Ascending aorta (tissue), 2 donors: ENCODE results near the gene RIMBP2. TPM values are rescaled to one million over a fixed set of nuclear protein-coding genes. Genes with fewer than 3 reads are reported as not detected.
A peak's percentile ranks its signal among the peaks of the same experiment; 100 is the strongest.

Experiments used
- DNase-seq, 2 donors: peaks; one replicate each; pipeline ENCODE4 v3.0.0-alpha.2; 2019; ENCODE audit warnings: low spot score in 2 of 2
- H3K27ac ChIP-seq, 2 donors: fragments of 200-600 bp; sonication (generic); one replicate each; pipeline ENCODE4 v1.5.1; 2016 to 2017; ENCODE audit warnings: mild to moderate bottlenecking in 1 of 2
- H3K27me3 ChIP-seq: fragments of 200-600 bp; sonication (generic); one replicate; pipeline ENCODE4 v1.5.1; 2017
- H3K36me3 ChIP-seq, 2 donors: fragments of 200-600 bp; sonication (generic); one replicate each; pipeline ENCODE4 v1.5.1; 2016
- H3K4me1 ChIP-seq, 2 donors: fragments of 200-600 bp; sonication (generic); one replicate each; pipeline ENCODE4 v1.5.1; 2016 to 2017; ENCODE audit warnings: mild to moderate bottlenecking in 1 of 2
- H3K4me3 ChIP-seq, 2 donors: fragments of 200-600 bp; sonication (generic); one replicate each; pipeline ENCODE4 v1.5.1; 2016 to 2017; ENCODE audit warnings: mild to moderate bottlenecking in 1 of 2
- H3K9me3 ChIP-seq, 2 donors: fragments of 200-600 bp; sonication (generic); one replicate each; pipeline ENCODE4 v1.5.1; 2016
- CTCF ChIP-seq, 3 experiments: fragments of 200-600 bp in 2 of 3; fragments of 450-650 bp in 1 of 3; sonication (generic) in 2 of 3; IDR thresholded peaks; one replicate each; pipeline ENCODE4 v1.5.1; 2016 to 2019; ENCODE audit warnings: antibody characterized with exemption in 3 of 3, mild to moderate bottlenecking in 1 of 3, moderate library complexity in 1 of 3
- intact Hi-C: fragments of 100-400 bp; cut with DNase I; formaldehyde crosslinking; loops from one replicate; pipeline ENCODE4 v1.15.1; 2023
- total RNA-seq: library from RNA; depleted of rRNA; stranded (reverse); fragments of >200 nt; gene quantifications from one replicate; pipeline ENCODE4 v1.1.0, GENCODE V29; 2016

Gene RIMBP2
- total RNA-seq, 1 donor from 2014 or later = not detected

GRCh38 chr12:130423136-130423535 lies 293.0 kb downstream of the RIMBP2 start:
- no peaks in the 10 kb centered on the region for H3K9me3 ChIP-seq
- TF ChIP-seq CTCF (IDR thresholded peaks at IDR 0.05) = no peak
- H3K4me1 ChIP-seq = no peaks in the 10 kb centered on the region
- no peaks in the 10 kb centered on the region for H3K27me3 ChIP-seq
- H3K4me3 ChIP-seq = no peak overlapping the region
- H3K27ac ChIP-seq = no peak overlapping the region
- intact Hi-C loops = no loop called here
- peak in 1 of 2 donors; percentile 12 for DNase-seq
- H3K36me3 ChIP-seq = no peaks in the 10 kb centered on the region

GRCh38 chr12:130422676-130423075 lies 293.4 kb downstream of the RIMBP2 start:
- Histone ChIP-seq H3K27ac (no peak overlapping the region), H3K36me3 (no peaks in the 10 kb centered on the region), H3K27me3 (no peaks in the 10 kb centered on the region), H3K9me3 (no peaks in the 10 kb centered on the region), H3K4me3 (no peak overlapping the region), H3K4me1 (no peaks in the 10 kb centered on the region)
- peak in 1 of 2 donors; percentile 27 for DNase-seq
- intact Hi-C loops = no loop called here
- TF ChIP-seq CTCF (IDR thresholded peaks at IDR 0.05) = no peak

- no peaks in the 10 kb centered on the region for H3K4me1 ChIP-seq
- no peak overlapping the region for H3K4me3 ChIP-seq
- no peaks in the 10 kb centered on the region for H3K9me3 ChIP-seq
- no peaks in the 10 kb centered on the region for H3K36me3 ChIP-seq
- intact Hi-C loops = no loop called here
- DNase-seq = no peak
- H3K27ac ChIP-seq = no peak overlapping the region
- no peaks in the 10 kb centered on the region for H3K27me3 ChIP-seq
- TF ChIP-seq CTCF (IDR thresholded peaks at IDR 0.05) = no peak
Observed at GRCh38 chr12:130421896-130422295, 294.2 kb downstream of the RIMBP2 start.

GRCh38 chr12:130420071-130420470 lies 296.0 kb downstream of the RIMBP2 start:
- Histone ChIP-seq H3K27ac (no peak overlapping the region), H3K4me3 (no peak overlapping the region), H3K36me3 (no peaks in the 10 kb centered on the region), H3K9me3 (no peaks in the 10 kb centered on the region), H3K4me1 (no peaks in the 10 kb centered on the region), H3K27me3 (no peaks in the 10 kb centered on the region)
- no peak for TF ChIP-seq CTCF (IDR thresholded peaks at IDR 0.05)
- intact Hi-C loops = no loop called here
- no peak for DNase-seq

- DNase-seq = peak in 1 of 2 donors; percentile 49
- Histone ChIP-seq H3K36me3 (no peaks in the 10 kb centered on the region), H3K4me1 (no peaks in the 10 kb centered on the region), H3K4me3 (no peak overlapping the region), H3K27ac (no peak overlapping the region), H3K9me3 (no peaks in the 10 kb centered on the region), H3K27me3 (no peaks in the 10 kb centered on the region)
- intact Hi-C loops = no loop called here
- TF ChIP-seq CTCF (IDR thresholded peaks at IDR 0.05) = no peak
Observed at GRCh38 chr12:130419116-130419515, 297.0 kb downstream of the RIMBP2 start.

GRCh38 chr12:130418251-130418650 lies 297.8 kb downstream of the RIMBP2 start:
- intact Hi-C loops = no loop called here
- H3K4me1 ChIP-seq = no peaks in the 10 kb centered on the region
- peak in 1 of 2 donors; percentile 25 for DNase-seq
- H3K4me3 ChIP-seq = no peak overlapping the region
- H3K36me3 ChIP-seq = no peaks in the 10 kb centered on the region
- TF ChIP-seq CTCF (IDR thresholded peaks at IDR 0.05) = no peak
- H3K9me3 ChIP-seq = no peaks in the 10 kb centered on the region
- no peak overlapping the region for H3K27ac ChIP-seq
- no peaks in the 10 kb centered on the region for H3K27me3 ChIP-seq
